ENCODE data around the gene MINDY1.
A peak's percentile ranks its signal among the peaks of the same experiment; 100 is the strongest.

MINDY1 gene

GRCh38 chr1:151011154-151011850 is 4.6 kb upstream of the MINDY1 start:
- peak; percentile 32 for DNase-seq (ENCODE audit: low read depth)

- no peak for DNase-seq (ENCODE audit: low read depth)
These were observed 3.6 kb upstream of the MINDY1 start for GRCh38 chr1:151010346-151010726.

GRCh38 chr1:151009674-151010345 is 3.1 kb upstream of the MINDY1 start:
- DNase-seq (ENCODE audit: low read depth), result no peak

- DNase-seq (ENCODE audit: low read depth), result peak; percentile 69
These were observed 2.5 kb upstream of the MINDY1 start for GRCh38 chr1:151009206-151009587.

- DNase-seq (ENCODE audit: low read depth), result peak; percentile 99
These were observed 1.8 kb upstream of the MINDY1 start, which contains the start of gene PRUNE1 for GRCh38 chr1:151008244-151009205. Gene PRUNE1, plus strand, starts transcription at chr1:151008449. Its CDS starts 184 bp downstream, at chr1:151008633.

GRCh38 chr1:151007853-151008243 is 1.1 kb upstream of the MINDY1 start:
- DNase-seq (ENCODE audit: low read depth), result no peak

GRCh38 chr1:151005729-151006319 is 878 bp downstream of the MINDY1 start:
- no peak for DNase-seq (ENCODE audit: low read depth)

GRCh38 chr1:151003180-151003579 is 3.5 kb downstream of the MINDY1 start:
- no peak for DNase-seq (ENCODE audit: low read depth)

- no peak for DNase-seq (ENCODE audit: low read depth)
These were observed 4.1 kb downstream of the MINDY1 start for GRCh38 chr1:151002611-151003010.

- no peak for DNase-seq (ENCODE audit: low read depth)
These were observed 4.7 kb downstream of the MINDY1 start for GRCh38 chr1:151002051-151002450.

- DNase-seq (ENCODE audit: low read depth), result peak; percentile 60
These were observed 5.1 kb downstream of the MINDY1 start for GRCh38 chr1:151001602-151002001.

GRCh38 chr1:151000408-151000807 is 6.3 kb downstream of the MINDY1 start:
- DNase-seq (ENCODE audit: low read depth), result no peak

- DNase-seq (ENCODE audit: low read depth), result peak; percentile 35
These were observed 6.8 kb downstream of the MINDY1 start for GRCh38 chr1:150999926-151000325.

- peak; percentile 92 for DNase-seq (ENCODE audit: low read depth)
These were observed 7.5 kb downstream of the MINDY1 start for GRCh38 chr1:150999051-150999674.

GRCh38 chr1:150997949-150998348 is 8.8 kb downstream of the MINDY1 start:
- DNase-seq (ENCODE audit: low read depth), result no peak

- no peak for DNase-seq (ENCODE audit: low read depth)
These were observed 9.4 kb downstream of the MINDY1 start for GRCh38 chr1:150997126-150997872.

- DNase-seq (ENCODE audit: low read depth), result peak; percentile 48
These were observed 10.8 kb downstream of the MINDY1 start for GRCh38 chr1:150995896-150996295.

- DNase-seq (ENCODE audit: low read depth), result no peak
These were observed 11.2 kb downstream of the MINDY1 start for GRCh38 chr1:150995460-150995859.

- DNase-seq (ENCODE audit: low read depth), result no peak
These were observed 12.5 kb downstream of the MINDY1 start for GRCh38 chr1:150994248-150994647.

- no peak for DNase-seq (ENCODE audit: low read depth)
These were observed 14.1 kb downstream of the MINDY1 start for GRCh38 chr1:150992626-150993025.

GRCh38 chr1:150987924-150988323 is 18.8 kb downstream of the MINDY1 start:
- no peak for DNase-seq (ENCODE audit: low read depth)
